Hematopoietic multipotent progenitor cell (in vitro differentiated cells): ENCODE measurements around the gene GPER1. TPM values are rescaled to one million over a fixed set of nuclear protein-coding genes. Genes with fewer than 3 reads are reported as not detected.
"Not testable (repeated sequence)": the region's sequence is repeated elsewhere in the genome, so short reads cannot be mapped to it uniquely, and the experiment has no call there.

Experiments used
- DNase-seq, 3 donors: peaks; one replicate each; pipeline ENCODE4 v3.0.0-alpha.2; 2011 to 2015; ENCODE audit warnings: low read depth in 2 of 3, low spot score in 2 of 3
- total RNA-seq: library from RNA; depleted of rRNA; stranded (reverse); fragments of >200 nt; gene quantifications from one replicate; pipeline ENCODE4 v1.2.3, GENCODE V29; 2012

Gene GPER1
- total RNA-seq, 1 donor, result 0.27 TPM

GRCh38 chr7:1115171-1116045 is 27.5 kb downstream of the GPER1 start:
- not testable (repeated sequence) for DNase-seq

- DNase-seq, result not testable (repeated sequence)
Observed at GRCh38 chr7:1116383-1117008, 28.6 kb downstream of the GPER1 start.

- no peak for DNase-seq
Observed at GRCh38 chr7:1117321-1117928, 29.5 kb downstream of the GPER1 start.

- DNase-seq, result no peak
Observed at GRCh38 chr7:1119201-1119600, 31.3 kb downstream of the GPER1 start.

- no peak for DNase-seq
Observed at GRCh38 chr7:1120791-1121190, 32.9 kb downstream of the GPER1 start.

- DNase-seq, result no peak
Observed at GRCh38 chr7:1121476-1121875, 33.6 kb downstream of the GPER1 start.

- no peak for DNase-seq
Observed at GRCh38 chr7:1121886-1122831, 34.2 kb downstream of the GPER1 start.

GRCh38 chr7:1122832-1123501 is 35.1 kb downstream of the GPER1 start:
- no peak for DNase-seq

GRCh38 chr7:1123715-1124114 is 35.8 kb downstream of the GPER1 start:
- no peak for DNase-seq

GRCh38 chr7:1124164-1124563 is 36.3 kb downstream of the GPER1 start:
- no peak for DNase-seq

- DNase-seq, result no peak
Observed at GRCh38 chr7:1124816-1125602, 37.1 kb downstream of the GPER1 start.

- DNase-seq, result no peak
Observed at GRCh38 chr7:1125603-1125969, 37.7 kb downstream of the GPER1 start.

- DNase-seq, result no peak
Observed at GRCh38 chr7:1127001-1127400, 39.1 kb downstream of the GPER1 start.

- DNase-seq, result no peak
Observed at GRCh38 chr7:1129431-1129830, 41.5 kb downstream of the GPER1 start.

- no peak for DNase-seq
Observed at GRCh38 chr7:1130021-1130990, 42.4 kb downstream of the GPER1 start.

- DNase-seq, result no peak
Observed at GRCh38 chr7:1131471-1132265, 43.8 kb downstream of the GPER1 start.

GRCh38 chr7:1134951-1135350 is 47.0 kb downstream of the GPER1 start:
- no peak for DNase-seq
